WTC11 (cell line): ENCODE measurements around the gene RASAL2.

Experiments
- ATF6 ChIP-seq: sonication (generic); formaldehyde crosslinking; IDR thresholded peaks from 2 replicates; pipeline ENCODE4 v1.8.1; 2023; ENCODE audit warnings: mild to moderate bottlenecking, missing genetic modification reagents
- CTCF ChIP-seq: fragments of 200-600 bp; IDR thresholded peaks from 2 replicates; pipeline ENCODE4 v1.8.0; 2022; ENCODE audit warnings: antibody characterized with exemption
- FOXP1 ChIP-seq: sonication (generic); formaldehyde crosslinking; IDR thresholded peaks from 2 replicates; pipeline ENCODE4 v1.8.0; 2022; ENCODE audit warnings: missing genetic modification reagents, mild to moderate bottlenecking, moderate library complexity, borderline replicate concordance
- KAT7 ChIP-seq: sonication (generic); formaldehyde crosslinking; IDR thresholded peaks from 2 replicates; pipeline ENCODE4 v1.8.1; 2023; ENCODE audit warnings: missing genetic modification reagents, mild to moderate bottlenecking, borderline replicate concordance
- NFE2L1 ChIP-seq: sonication (generic); formaldehyde crosslinking; IDR thresholded peaks from 2 replicates; pipeline ENCODE4 v1.8.1; 2023; ENCODE audit warnings: missing genetic modification reagents
- PREB ChIP-seq: sonication (generic); formaldehyde crosslinking; IDR thresholded peaks from 2 replicates; pipeline ENCODE4 v1.8.1; 2022; ENCODE audit warnings: mild to moderate bottlenecking, missing genetic modification reagents, moderate library complexity, borderline replicate concordance
- SMAD3 ChIP-seq: sonication (generic); formaldehyde crosslinking; IDR thresholded peaks from 2 replicates; pipeline ENCODE4 v1.8.0; 2022; ENCODE audit warnings: missing genetic modification reagents, mild to moderate bottlenecking, borderline replicate concordance
- SP1 ChIP-seq: sonication (generic); formaldehyde crosslinking; conservative IDR thresholded peaks from 2 replicates; pipeline ENCODE4 v1.8.1; 2022; ENCODE audit warnings: missing genetic modification reagents
- TCF7 ChIP-seq: sonication (generic); formaldehyde crosslinking; IDR thresholded peaks from 2 replicates; pipeline ENCODE4 v1.8.0; 2022; ENCODE audit warnings: mild to moderate bottlenecking, low read depth, missing genetic modification reagents, moderate library complexity
- USF1 ChIP-seq: sonication (generic); formaldehyde crosslinking; IDR thresholded peaks from 2 replicates; pipeline ENCODE4 v1.8.0; 2022; ENCODE audit warnings: mild to moderate bottlenecking, missing genetic modification reagents
- USF2 ChIP-seq: sonication (generic); formaldehyde crosslinking; IDR thresholded peaks from 2 replicates; pipeline ENCODE4 v1.8.1; 2023; ENCODE audit warnings: mild to moderate bottlenecking, missing genetic modification reagents, moderate library complexity

- TF ChIP-seq CTCF (no peak), USF2 (CRISPR knock-in tag) (no peak), SP1 (CRISPR knock-in tag) (no peak), NFE2L1 (CRISPR knock-in tag) (no peak), USF1 (no peak), ATF6 (no peak), PREB (CRISPR knock-in tag) (no peak), FOXP1 (CRISPR knock-in tag) (no peak), KAT7 (CRISPR knock-in tag) (no peak), SMAD3 (no peak), TCF7 (CRISPR knock-in tag) (no peak)
Observed at GRCh38 chr1:178294654-178295053, 200.8 kb downstream of the RASAL2 start.
